ENCODE measurements around the gene FXYD1. TPM values are rescaled to one million over a fixed set of nuclear protein-coding genes. Genes with fewer than 3 reads are reported as not detected.

FXYD1 gene
- total and polyA plus RNA-seq, 2 donors (not counting 3 experiments of a cell fraction or from before 2014, with no cell fraction given), result not detected

- Histone ChIP-seq H3K9me3 (replicated peaks; ENCODE audit: control insufficient read depth, insufficient read depth, low read length) (no peaks in the 10 kb centered on the region), H3K4me3 (replicated peaks in 1 of 3; ENCODE audit: insufficient read depth in 1 of 3, low read depth in 1 of 3, low read length in 3 of 3) (no peak overlapping the region), H3K27me3 (ENCODE audit: control insufficient read depth in 2 of 2, insufficient read depth in 2 of 2, low read length in 2 of 2) (peaks cover 0 to 2% of the 10 kb centered on the region in 2 experiments), H3K4me1 (ENCODE audit: control insufficient read depth, extremely low read depth, insufficient read depth, low read length) (no peaks in the 10 kb centered on the region), H3K27ac (ENCODE audit: insufficient read depth, low read depth, low read length) (no peak overlapping the region), H2AFZ (ENCODE audit: low read depth, low read length) (no peak overlapping the region), H3K9ac (replicated peaks; ENCODE audit: extremely low read depth, insufficient read depth, low read length) (no peak overlapping the region), H3K36me3 (ENCODE audit: control insufficient read depth in 2 of 2, extremely low read depth in 1 of 2, insufficient read depth in 2 of 2, low read length in 2 of 2) (peaks cover 0 to 3% of the 10 kb centered on the region in 2 experiments), H3K4me2 (ENCODE audit: insufficient read depth, low read length) (no peak overlapping the region), H3K9me1 (replicated peaks; ENCODE audit: control insufficient read depth, extremely low read depth, insufficient read depth, low read length) (no peaks in the 10 kb centered on the region), H4K20me1 (replicated peaks; ENCODE audit: control insufficient read depth, extremely low read depth, insufficient read depth, low read length) (no peaks in the 10 kb centered on the region), H3K79me2 (ENCODE audit: control insufficient read depth, insufficient read depth, low read length) (no peaks in the 10 kb centered on the region)
- DNase-seq (ENCODE audit: low read depth, low spot score), result no peak
- intact Hi-C loops (cut with micrococcal nuclease) (no loop called here), dilution Hi-C loops (cut with MboI; ENCODE audit: extremely low pct_ligation_motif_present, low sequenced_read_pairs) (no loop called here)
- TF ChIP-seq CTCF (IDR thresholded peaks at IDR 0.05; ENCODE audit: extremely low read depth in 1 of 2, insufficient read depth in 1 of 2, low read depth in 1 of 2, low read length in 2 of 2) (no peak), EZH2 (IDR thresholded peaks at IDR 0.05; ENCODE audit: borderline replicate concordance, low read depth, low read length, severe bottlenecking) (no peak), POLR2AphosphoS5 (IDR thresholded peaks at IDR 0.05; ENCODE audit: insufficient read depth, low read depth, low read length) (no peak), MYC (IDR thresholded peaks at IDR 0.05; ENCODE audit: low read depth, low read length) (no peak), POLR2A (IDR thresholded peaks at IDR 0.05; ENCODE audit: low read depth, low read length) (no peak), FOS (IDR thresholded peaks at IDR 0.05; ENCODE audit: borderline replicate concordance, insufficient read depth, low read length) (no peak), GATA2 (IDR thresholded peaks at IDR 0.05; ENCODE audit: insufficient read depth, insufficient read length, low read depth, low read length) (no peak), JUN (IDR thresholded peaks at IDR 0.05; ENCODE audit: borderline replicate concordance, insufficient read depth, insufficient read length, low read depth) (no peak)
- TF ChIP-seq, protein P1, sequence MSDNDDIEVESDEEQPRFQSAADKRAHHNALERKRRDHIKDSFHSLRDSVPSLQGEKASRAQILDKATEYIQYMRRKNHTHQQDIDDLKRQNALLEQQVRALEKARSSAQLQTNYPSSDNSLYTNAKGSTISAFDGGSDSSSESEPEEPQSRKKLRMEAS (IDR thresholded peaks at IDR 0.05; ENCODE audit: insufficient read depth, insufficient read length), result no peak
- ChIA-PET POLR2A (no interaction called here), CTCF (interaction anchor here (1.6 kb wide), 1 partner anchor 8 kb away, joined by 3 read pairs; no protein-coding TSS in a partner anchor)
- no TSS peak for BruUV-seq (replicated peaks)
- FAIRE-seq, result no peak
These were observed 35.6 kb downstream of the FXYD1 start for GRCh38 chr19:35174226-35174625.
